H9 (cell line): Measurements from ENCODE around the gene ARAF. TPM values are rescaled to one million over a fixed set of nuclear protein-coding genes. Genes with fewer than 3 reads are reported as not detected.

Experiments
- DNase-seq: peaks from one replicate; pipeline ENCODE4 v3.0.0-alpha.2; 2017
- H2AFZ ChIP-seq: one replicate; pipeline ENCODE4 v1.6.1; 2013; ENCODE audit warnings: mild to moderate bottlenecking, low read length, control low read depth, moderate library complexity
- H2AK5ac ChIP-seq: 2 replicates; pipeline ENCODE4 v1.6.1; 2013; ENCODE audit warnings: low read length, control low read depth, mixed read lengths; ENCODE audit not compliant: insufficient read length
- H2BK120ac ChIP-seq: one replicate; pipeline ENCODE4 v1.6.1; 2013; ENCODE audit warnings: low read depth, mild to moderate bottlenecking, low read length, control low read depth, inconsistent platforms; ENCODE audit not compliant: poor library complexity, severe bottlenecking
- H2BK12ac ChIP-seq: 2 replicates; pipeline ENCODE4 v1.6.1; 2013; ENCODE audit warnings: low read length, control low read depth, mixed read lengths, low read depth; ENCODE audit not compliant: insufficient read length
- H2BK15ac ChIP-seq: 2 replicates; pipeline ENCODE4 v1.6.1; 2013; ENCODE audit warnings: low read depth, low read length, control low read depth
- H2BK20ac ChIP-seq: one replicate; pipeline ENCODE4 v1.6.1; 2013; ENCODE audit warnings: low read depth, mild to moderate bottlenecking, low read length, control low read depth, inconsistent platforms; ENCODE audit not compliant: poor library complexity, severe bottlenecking
- H2BK5ac ChIP-seq: 2 replicates; pipeline ENCODE4 v1.6.1; 2013; ENCODE audit warnings: low read length, control low read depth, mixed read lengths; ENCODE audit not compliant: insufficient read length
- H3K14ac ChIP-seq: 2 replicates; pipeline ENCODE4 v1.6.1; 2013; ENCODE audit warnings: low read length, control low read depth; ENCODE audit not compliant: insufficient read depth
- H3K18ac ChIP-seq: 2 replicates; pipeline ENCODE4 v1.6.1; 2013; ENCODE audit warnings: low read depth, mild to moderate bottlenecking, mixed read lengths, low read length, control low read depth; ENCODE audit not compliant: insufficient read length
- H3K23ac ChIP-seq: 2 replicates; pipeline ENCODE4 v1.6.1; 2013; ENCODE audit warnings: low read length, control low read depth, mixed read lengths, low read depth; ENCODE audit not compliant: insufficient read length
- H3K23me2 ChIP-seq: 2 replicates; pipeline ENCODE4 v1.6.1; 2013; ENCODE audit warnings: low read depth, mild to moderate bottlenecking, mixed read lengths, low read length, control low read depth; ENCODE audit not compliant: insufficient read length, poor library complexity, severe bottlenecking
- H3K27ac ChIP-seq: 2 replicates; pipeline ENCODE4 v1.5.1; 2013; ENCODE audit warnings: low read length, control low read depth, mixed read lengths, low read depth; ENCODE audit not compliant: insufficient read length
- H3K27me3 ChIP-seq: 2 replicates; pipeline ENCODE4 v1.6.1; 2013; ENCODE audit warnings: low read length, control low read depth, inconsistent platforms; ENCODE audit not compliant: insufficient read depth
- H3K4ac ChIP-seq: 2 replicates; pipeline ENCODE4 v1.6.1; 2013; ENCODE audit warnings: low read depth, mild to moderate bottlenecking, control low read depth, inconsistent platforms, low read length, moderate library complexity
- H3K4me1 ChIP-seq: 2 replicates; pipeline ENCODE4 v1.6.1; 2013; ENCODE audit warnings: low read length, control low read depth, inconsistent platforms; ENCODE audit not compliant: insufficient read depth
- H3K4me2 ChIP-seq: 2 replicates; pipeline ENCODE4 v1.6.1; 2013; ENCODE audit warnings: low read length, control low read depth, mixed read lengths; ENCODE audit not compliant: insufficient read length, insufficient read depth
- H3K56ac ChIP-seq: 2 replicates; pipeline ENCODE4 v1.6.1; 2013; ENCODE audit warnings: low read depth, mild to moderate bottlenecking, mixed read lengths, low read length, control low read depth; ENCODE audit not compliant: insufficient read length
- H3K79me1 ChIP-seq: 2 replicates; pipeline ENCODE4 v1.6.1; 2013; ENCODE audit warnings: low read depth, mild to moderate bottlenecking, moderate library complexity, low read length, control low read depth, inconsistent platforms; ENCODE audit not compliant: insufficient read depth, poor library complexity, severe bottlenecking
- H3K79me2 ChIP-seq: 2 replicates; pipeline ENCODE4 v1.6.1; 2013; ENCODE audit warnings: low read length, control low read depth, inconsistent platforms; ENCODE audit not compliant: insufficient read depth
- H3K9ac ChIP-seq: 2 replicates; pipeline ENCODE4 v1.6.1; 2013; ENCODE audit warnings: low read length, control low read depth, mixed read lengths; ENCODE audit not compliant: insufficient read length; ENCODE audit errors: extremely low read depth
- H3K9me3 ChIP-seq: one replicate; pipeline ENCODE4 v1.6.1; 2013; ENCODE audit warnings: low read depth, low read length, inconsistent platforms; ENCODE audit not compliant: control insufficient read depth
- H3T11ph ChIP-seq: one replicate; pipeline ENCODE4 v1.6.1; 2013; ENCODE audit warnings: mild to moderate bottlenecking, low read length, control low read depth, inconsistent platforms
- H4K20me1 ChIP-seq: one replicate; pipeline ENCODE4 v1.6.1; 2013; ENCODE audit not compliant: control insufficient read depth, insufficient read length, insufficient read depth
- H4K5ac ChIP-seq: 2 replicates; pipeline ENCODE4 v1.6.1; 2013; ENCODE audit warnings: low read depth, mild to moderate bottlenecking, mixed read lengths, low read length, control low read depth; ENCODE audit not compliant: insufficient read length
- H4K8ac ChIP-seq: replicated peaks from 2 replicates; pipeline ENCODE4 v1.6.1; 2013; ENCODE audit warnings: low read length, control low read depth, mixed read lengths, low read depth; ENCODE audit not compliant: insufficient read length
- H4K91ac ChIP-seq: 2 replicates; pipeline ENCODE4 v1.6.1; 2013; ENCODE audit warnings: low read depth, mild to moderate bottlenecking, moderate library complexity, mixed read lengths, low read length, control low read depth; ENCODE audit not compliant: insufficient read length
- H3K27ac Mint-ChIP-seq, 3 experiments: 2 replicates in 2 of 3; 3 replicates in 1 of 3; pipeline ENCODE4 v1.8.0; 2020 to 2021; ENCODE audit warnings: mixed read lengths in 3 of 3, mild to moderate bottlenecking in 1 of 3, moderate library complexity in 1 of 3
- H3K27me3 Mint-ChIP-seq: 2 replicates; pipeline ENCODE4 v1.8.0; 2021; ENCODE audit warnings: low read depth, mild to moderate bottlenecking, moderate library complexity, mixed read lengths
- H3K36me3 Mint-ChIP-seq, 3 experiments: 2 replicates in 2 of 3; 3 replicates in 1 of 3; pipeline ENCODE4 v1.8.0; 2020 to 2021; ENCODE audit warnings: low read depth in 3 of 3, mixed read lengths in 3 of 3; ENCODE audit not compliant: insufficient read depth in 1 of 3
- H3K4me1 Mint-ChIP-seq, 2 experiments: 2 replicates each; pipeline ENCODE4 v1.8.0; 2020; ENCODE audit warnings: mixed read lengths in 2 of 2
- H3K4me3 Mint-ChIP-seq, 2 experiments: 2 replicates in 1 of 2; 3 replicates in 1 of 2; pipeline ENCODE4 v1.8.0; 2020 to 2021; ENCODE audit warnings: mild to moderate bottlenecking in 2 of 2, mixed read lengths in 2 of 2, moderate library complexity in 1 of 2
- H3K9me3 Mint-ChIP-seq, 2 experiments: 2 replicates in 1 of 2; 3 replicates in 1 of 2; pipeline ENCODE4 v1.8.0; 2020; ENCODE audit warnings: mild to moderate bottlenecking in 2 of 2, mixed read lengths in 2 of 2, moderate library complexity in 1 of 2
- WGBS: extraction: QIAGEN DNeasy Blood & Tissue Kit; methylation state at CpG from one replicate; pipeline ENCODE4 v1.1.7; 2013; ENCODE audit warnings: missing lambda C conversion rate, low lambda C conversion rate, mixed read lengths; ENCODE audit not compliant: insufficient read length; ENCODE audit errors: extremely low coverage; 5-methylcytosine and 5-hydroxymethylcytosine counted together
- total RNA-seq: library from RNA; stranded (reverse); gene quantifications from 2 replicates; pipeline ENCODE4 v1.2.1, GENCODE V29; 2021
- TF ChIP-seq, protein P1 (sequence below): fragments of 200-600 bp; sonication (generic); conservative IDR thresholded peaks from 3 replicates; pipeline ENCODE4 v1.8.0; 2021; ENCODE audit warnings: antibody characterized with exemption, mild to moderate bottlenecking

Gene ARAF
- total RNA-seq, 1 experiment from 2014 or later, result 48.1 TPM

DNA sequence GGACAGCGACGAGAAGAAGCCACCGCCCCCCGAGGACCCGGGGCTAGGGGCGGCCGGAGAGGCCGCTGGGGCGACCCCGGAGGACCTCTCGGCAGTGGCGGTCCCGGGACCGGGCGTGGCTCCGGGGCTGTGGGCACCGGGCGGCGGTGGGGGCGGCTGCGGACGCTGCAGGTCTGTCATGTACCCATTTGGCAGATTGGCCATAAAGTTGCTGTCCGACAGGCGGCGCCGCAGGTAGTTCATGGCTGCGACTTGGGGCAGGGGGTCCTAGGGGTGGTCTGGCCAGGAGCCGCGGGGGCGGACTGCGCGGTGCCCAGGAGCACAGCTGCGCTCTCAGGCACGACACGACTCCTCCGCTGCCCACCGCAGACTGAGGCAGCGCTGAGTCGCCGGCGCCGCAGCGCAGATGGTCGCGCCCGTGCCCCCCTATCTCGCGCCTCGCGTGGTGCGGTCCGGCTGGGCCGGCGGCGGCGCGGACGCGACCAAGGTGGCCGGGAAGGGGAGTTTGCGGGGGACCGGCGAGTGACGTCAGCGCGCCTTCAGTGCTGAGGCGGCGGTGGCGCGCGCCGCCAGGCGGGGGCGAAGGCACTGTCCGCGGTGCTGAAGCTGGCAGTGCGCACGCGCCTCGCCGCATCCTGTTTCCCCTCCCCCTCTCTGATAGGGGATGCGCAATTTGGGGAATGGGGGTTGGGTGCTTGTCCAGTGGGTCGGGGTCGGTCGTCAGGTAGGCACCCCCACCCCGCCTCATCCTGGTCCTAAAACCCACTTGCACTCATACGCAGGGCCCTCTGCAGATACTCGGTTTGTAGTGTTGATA, 58.7 kb downstream of the ARAF start, which contains the start of gene SYN1:
Gene SYN1, minus strand, starts transcription at position 372 of the 817 bp plus-strand sequence. Its CDS starts 129 bp downstream, at position 243.
- Histone ChIP-seq H3K4me2 (peak within 1 kb of the TSS; percentile 5), H3K18ac (no peak within 1 kb of the TSS), H3K23ac (no peak within 1 kb of the TSS), H3K4me1 (peaks cover 3% of the 10 kb centered on the region; the same call in 1 of the 2 replicates), H3K79me1 (no peaks in the 10 kb centered on the region), H4K91ac (no peak within 1 kb of the TSS), H2AK5ac (no peak within 1 kb of the TSS), H3K23me2 (peaks cover 3% of the 10 kb centered on the region), H3K9me3 (peaks cover 29% of the 10 kb centered on the region), H3K79me2 (no peaks in the 10 kb centered on the region), H3K4ac (no peak within 1 kb of the TSS), H2BK5ac (no peak within 1 kb of the TSS), H3K9ac (no peak within 1 kb of the TSS), H3T11ph (no peak within 1 kb of the TSS), H3K27ac (no peak within 1 kb of the TSS), H2BK20ac (no peak within 1 kb of the TSS), H2AFZ (no peak within 1 kb of the TSS), H2BK120ac (no peak within 1 kb of the TSS), H2BK12ac (no peak within 1 kb of the TSS), H3K14ac (no peak within 1 kb of the TSS), H4K5ac (no peak within 1 kb of the TSS), H4K8ac (no peak within 1 kb of the TSS), H4K20me1 (no peaks in the 10 kb centered on the region), H2BK15ac (no peak within 1 kb of the TSS), H3K56ac (no peak within 1 kb of the TSS), H3K27me3 (no peaks in the 10 kb centered on the region)
- peaks cover 8 to 19% of the 10 kb centered on the region in 2 experiments for H3K4me1 Mint-ChIP-seq
- no peak within 1 kb of the TSS for H3K27ac Mint-ChIP-seq
- WGBS, result no CpG with 5 or more reads among the region's 88 CpGs
- peaks cover 0 to 5% (median 4%) of the 10 kb centered on the region in 3 experiments; a peak in 3 of 7 replicates for H3K36me3 Mint-ChIP-seq
- TF ChIP-seq, protein P1, sequence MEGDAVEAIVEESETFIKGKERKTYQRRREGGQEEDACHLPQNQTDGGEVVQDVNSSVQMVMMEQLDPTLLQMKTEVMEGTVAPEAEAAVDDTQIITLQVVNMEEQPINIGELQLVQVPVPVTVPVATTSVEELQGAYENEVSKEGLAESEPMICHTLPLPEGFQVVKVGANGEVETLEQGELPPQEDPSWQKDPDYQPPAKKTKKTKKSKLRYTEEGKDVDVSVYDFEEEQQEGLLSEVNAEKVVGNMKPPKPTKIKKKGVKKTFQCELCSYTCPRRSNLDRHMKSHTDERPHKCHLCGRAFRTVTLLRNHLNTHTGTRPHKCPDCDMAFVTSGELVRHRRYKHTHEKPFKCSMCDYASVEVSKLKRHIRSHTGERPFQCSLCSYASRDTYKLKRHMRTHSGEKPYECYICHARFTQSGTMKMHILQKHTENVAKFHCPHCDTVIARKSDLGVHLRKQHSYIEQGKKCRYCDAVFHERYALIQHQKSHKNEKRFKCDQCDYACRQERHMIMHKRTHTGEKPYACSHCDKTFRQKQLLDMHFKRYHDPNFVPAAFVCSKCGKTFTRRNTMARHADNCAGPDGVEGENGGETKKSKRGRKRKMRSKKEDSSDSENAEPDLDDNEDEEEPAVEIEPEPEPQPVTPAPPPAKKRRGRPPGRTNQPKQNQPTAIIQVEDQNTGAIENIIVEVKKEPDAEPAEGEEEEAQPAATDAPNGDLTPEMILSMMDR, result peak; percentile 28; the same call in 2 of the 3 replicates
- DNase-seq, result peak; percentile 79
- peaks cover 70 to 80% of the 10 kb centered on the region in 2 experiments for H3K9me3 Mint-ChIP-seq
- H3K27me3 Mint-ChIP-seq, result peaks cover 18% of the 10 kb centered on the region
- peak within 1 kb of the TSS; percentile 59 to 71 for H3K4me3 Mint-ChIP-seq
